Adrenal gland (tissue), 12 donors: ENCODE results near the gene CSTPP1. TPM values are rescaled to one million over a fixed set of nuclear protein-coding genes. Genes with fewer than 3 reads are reported as not detected.

ENCODE experiments used
- DNase-seq, 7 donors: peaks; one replicate each; pipeline ENCODE4 v3.0.0-alpha.2; 2019 to 2020
- H3K27ac ChIP-seq, 5 donors: fragments of 200-600 bp; sonication (generic) in 4 of 5; 1 replicate in 3 of 5; 2 replicates in 2 of 5; pipeline versions ENCODE4 v1.5.1 to v1.8.0; 2016 to 2020; ENCODE audit warnings: mild to moderate bottlenecking in 1 of 5
- H3K27me3 ChIP-seq: fragments of 200-600 bp; 2 replicates; pipeline ENCODE4 v1.8.0; 2021
- H3K36me3 ChIP-seq, 2 donors: fragments of 200-600 bp; replicated peaks in 1 of 2; 1 replicate in 1 of 2; 2 replicates in 1 of 2; pipeline versions ENCODE4 v1.5.1 to v1.8.0; 2018 to 2022
- H3K4me1 ChIP-seq, 2 donors: fragments of 200-600 bp; replicated peaks in 1 of 2; 1 replicate in 1 of 2; 2 replicates in 1 of 2; pipeline versions ENCODE4 v1.5.1 to v1.8.0; 2018 to 2021
- H3K4me3 ChIP-seq, 4 donors: fragments of 200-600 bp; sonication (generic) in 3 of 4; one replicate each; pipeline ENCODE4 v1.5.1; 2016 to 2018
- H3K9me3 ChIP-seq, 3 donors: fragments of 200-600 bp; sonication (generic) in 1 of 3; replicated peaks in 1 of 3; 1 replicate in 2 of 3; 2 replicates in 1 of 3; pipeline versions ENCODE4 v1.5.1 to v1.8.0; 2016 to 2021
- POLR2A ChIP-seq, 2 donors: fragments of 450-650 bp; IDR thresholded peaks; one replicate each; pipeline ENCODE4 v1.6.1; 2017; ENCODE audit warnings: antibody characterized with exemption in 2 of 2, mild to moderate bottlenecking in 2 of 2, moderate library complexity in 1 of 2
- WGBS, 4 donors: extraction: QIAGEN DNeasy Blood & Tissue Kit in 2 of 4; methylation state at CpG; one replicate each; pipeline versions ENCODE4 v1.1.5 to v1.1.7; 2013 to 2017; 5-methylcytosine and 5-hydroxymethylcytosine counted together
- intact Hi-C, 2 donors: fragments of 100-400 bp; cut with DNase I; formaldehyde crosslinking; loops; one replicate each; pipeline versions ENCODE4 v1.14.1 to v1.15.0; 2022 to 2023
- polyA plus RNA-seq, 3 donors: library from polyadenylated mRNA; stranded (reverse); fragments of 200-250 nt in 2 of 3; fragments of 350-450 nt in 1 of 3; fragmentation: Illumina TruSeq in 1 of 3; extraction: RNeasy Lipid Tissue Mini Kit (QIAGEN cat#74804) in 1 of 3; gene quantifications; one replicate each; pipeline ENCODE4 v1.2.3, GENCODE V29; 2013 to 2014
- total RNA-seq, 9 donors: library from RNA; depleted of rRNA in 4 of 9; stranded (reverse); fragments of >200 nt in 4 of 9; fragments of 120-200 nt in 1 of 9; fragmentation: NEBNext Ultra II Directional in 1 of 9; extraction: Animal tissue kit (Norgen Biotek cat#: 25700) in 1 of 9; gene quantifications; one replicate each; pipeline versions ENCODE4 v1.1.0 to v1.2.4, GENCODE V29; 2013 to 2023
- TF ChIP-seq, protein P1 (sequence below), 6 experiments: fragments of 450-650 bp in 4 of 6; fragments of 200-600 bp in 2 of 6; sonication (generic) in 1 of 6; IDR thresholded peaks; 1 replicate in 5 of 6; 2 replicates in 1 of 6; pipeline versions ENCODE4 v1.5.1 to v1.8.0; 2016 to 2021; ENCODE audit warnings: antibody characterized with exemption in 6 of 6, mild to moderate bottlenecking in 2 of 6, moderate library complexity in 1 of 6
- donor health status: healthy with polysubstance abuse.
- donor health status: Bipolar disorder and iron deficiency.
- donor health status: DM: yes; HTN: yes; CAD: no.
- donor health status: DM: no; HTN: no; CAD: no.
- donor health status: DM: no; HTN: no; CAD: no.
- donor health status: DM: yes; HTN: yes; CAD: no.

The CSTPP1 gene
- total and polyA plus RNA-seq, 12 donors: 17.6 to 63.0 (median 24.4) TPM

GRCh38 chr11:47121056-47121455 is 184.5 kb downstream of the CSTPP1 start:
- no peak for DNase-seq
- no peak overlapping the region for H3K27ac ChIP-seq
- H3K27me3 ChIP-seq: no peaks in the 10 kb centered on the region
- no peaks in the 10 kb centered on the region for H3K4me1 ChIP-seq
- no peak overlapping the region for H3K4me3 ChIP-seq
- intact Hi-C loops: no loop called here
- TF ChIP-seq, protein P1, sequence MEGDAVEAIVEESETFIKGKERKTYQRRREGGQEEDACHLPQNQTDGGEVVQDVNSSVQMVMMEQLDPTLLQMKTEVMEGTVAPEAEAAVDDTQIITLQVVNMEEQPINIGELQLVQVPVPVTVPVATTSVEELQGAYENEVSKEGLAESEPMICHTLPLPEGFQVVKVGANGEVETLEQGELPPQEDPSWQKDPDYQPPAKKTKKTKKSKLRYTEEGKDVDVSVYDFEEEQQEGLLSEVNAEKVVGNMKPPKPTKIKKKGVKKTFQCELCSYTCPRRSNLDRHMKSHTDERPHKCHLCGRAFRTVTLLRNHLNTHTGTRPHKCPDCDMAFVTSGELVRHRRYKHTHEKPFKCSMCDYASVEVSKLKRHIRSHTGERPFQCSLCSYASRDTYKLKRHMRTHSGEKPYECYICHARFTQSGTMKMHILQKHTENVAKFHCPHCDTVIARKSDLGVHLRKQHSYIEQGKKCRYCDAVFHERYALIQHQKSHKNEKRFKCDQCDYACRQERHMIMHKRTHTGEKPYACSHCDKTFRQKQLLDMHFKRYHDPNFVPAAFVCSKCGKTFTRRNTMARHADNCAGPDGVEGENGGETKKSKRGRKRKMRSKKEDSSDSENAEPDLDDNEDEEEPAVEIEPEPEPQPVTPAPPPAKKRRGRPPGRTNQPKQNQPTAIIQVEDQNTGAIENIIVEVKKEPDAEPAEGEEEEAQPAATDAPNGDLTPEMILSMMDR (IDR thresholded peaks at IDR 0.05): no peak
- TF ChIP-seq POLR2A (IDR thresholded peaks at IDR 0.05): no peak
- no peaks in the 10 kb centered on the region for H3K36me3 ChIP-seq
- no peaks in the 10 kb centered on the region for H3K9me3 ChIP-seq
- WGBS, 4 donors: 87 to 95% (median 93%) methylated on average over 2 of the region's 2 CpGs

- Histone ChIP-seq H3K27me3 (no peaks in the 10 kb centered on the region), H3K27ac (no peak overlapping the region), H3K4me3 (no peak overlapping the region), H3K4me1 (no peaks in the 10 kb centered on the region), H3K36me3 (no peaks in the 10 kb centered on the region), H3K9me3 (no peaks in the 10 kb centered on the region)
- no peak for DNase-seq
- 54 to 77% (median 65%) methylated on average over 2 of the region's 2 CpGs for WGBS, 4 donors
- TF ChIP-seq POLR2A (IDR thresholded peaks at IDR 0.05): no peak
- TF ChIP-seq, protein P1 (IDR thresholded peaks at IDR 0.05): no peak
- intact Hi-C loops: no loop called here
Measured at GRCh38 chr11:47121731-47122130, 185.2 kb downstream of the CSTPP1 start.

DNA sequence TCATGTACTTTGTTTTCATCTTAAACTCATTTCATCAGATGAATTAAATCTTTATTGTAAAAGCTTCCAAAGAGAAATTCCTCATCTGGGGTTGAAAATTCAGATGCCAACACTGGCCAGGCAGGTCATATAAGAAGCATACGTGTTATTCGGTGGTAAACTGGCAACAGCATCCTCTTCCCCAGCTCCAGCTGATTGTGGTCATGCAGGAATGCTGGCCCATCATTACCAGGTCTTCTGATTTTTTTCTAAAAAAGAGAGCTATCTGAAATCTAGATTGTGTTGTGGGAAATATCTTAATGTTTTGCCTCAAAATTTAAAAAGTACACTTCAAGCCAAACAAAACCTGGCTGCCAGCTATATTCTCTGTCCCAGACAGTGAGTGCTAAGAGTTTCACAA is 186.5 kb downstream of the CSTPP1 start:
- 86 to 96% (median 93%) methylated on average over 2 of the region's 2 CpGs for WGBS, 4 donors
- intact Hi-C loops: no loop called here

GRCh38 chr11:47124675-47125074 is 188.1 kb downstream of the CSTPP1 start:
- H3K9me3 ChIP-seq: no peaks in the 10 kb centered on the region
- no peak for DNase-seq
- H3K4me1 ChIP-seq: no peaks in the 10 kb centered on the region
- no peak overlapping the region for H3K4me3 ChIP-seq
- H3K36me3 ChIP-seq: no peaks in the 10 kb centered on the region
- no peaks in the 10 kb centered on the region for H3K27me3 ChIP-seq
- WGBS, 4 donors: 42 to 57% (median 48%) methylated on average over 1 of the region's 1 CpG
- no peak for TF ChIP-seq POLR2A (IDR thresholded peaks at IDR 0.05)
- TF ChIP-seq, protein P1 (IDR thresholded peaks at IDR 0.05): no peak
- intact Hi-C loops: no loop called here
- H3K27ac ChIP-seq: no peak overlapping the region

More for the DNA sequence above, 186.5 kb downstream of the CSTPP1 start:
- H3K27ac ChIP-seq: no peak overlapping the region
- no peaks in the 10 kb centered on the region for H3K4me1 ChIP-seq
- TF ChIP-seq, protein P1 (IDR thresholded peaks at IDR 0.05): no peak
- no peak for TF ChIP-seq POLR2A (IDR thresholded peaks at IDR 0.05)
- H3K36me3 ChIP-seq: no peaks in the 10 kb centered on the region
- DNase-seq: no peak
- H3K4me3 ChIP-seq: no peak overlapping the region
- no peaks in the 10 kb centered on the region for H3K9me3 ChIP-seq
- H3K27me3 ChIP-seq: no peaks in the 10 kb centered on the region
